Caco-2 (cell line): ENCODE results near the gene PRSS27. TPM values are rescaled to one million over a fixed set of nuclear protein-coding genes. Genes with fewer than 3 reads are reported as not detected.

Experiments
- BruUV-seq: library from RNA; stranded (reverse); fragments of 400-500 nt; replicated peaks from 2 replicates; lab custom pipeline; 2021; lab: Mats Ljungman, UMichigan
- CTCF ChIA-PET: fragments of 300-600 bp; sonication (Branson Sonifier 250); formaldehyde crosslinking; loops from one replicate; lab custom pipeline; 2022; ENCODE audit warnings: antibody characterized with exemption; lab: Charles Lee
- POLR2A ChIA-PET: fragments of 300-600 bp; sonication (Branson Sonifier 250); formaldehyde crosslinking; loops from one replicate; lab custom pipeline; 2022; ENCODE audit warnings: antibody characterized with exemption; lab: Charles Lee
- DNase-seq, 2 experiments: peaks; one replicate each; pipeline versions ENCODE4 v3.0.0 to v3.0.0-alpha.2; 2020 to 2022
- H3K27me3 ChIP-seq: replicated peaks from 2 replicates; pipeline ENCODE4 v1.6.0; 2011; ENCODE audit warnings: low read length; ENCODE audit not compliant: control insufficient read depth, insufficient read depth
- H3K36me3 ChIP-seq: 2 replicates; pipeline ENCODE4 v1.5.1; 2011; ENCODE audit warnings: low read length; ENCODE audit not compliant: control insufficient read depth, insufficient read depth
- H3K4me1 ChIP-seq: fragments of 250-450 bp; sonication (Bioruptor Pico); 2 replicates; pipeline ENCODE4 v1.5.1; 2020; ENCODE audit warnings: mild to moderate bottlenecking
- H3K4me3 ChIP-seq: 2 replicates; pipeline ENCODE4 v1.5.1; 2011; ENCODE audit warnings: low read depth, mild to moderate bottlenecking, control low read depth, low read length
- H3K9me3 ChIP-seq: fragments of 250-450 bp; sonication (Bioruptor Pico); 2 replicates; pipeline ENCODE4 v1.5.1; 2020; ENCODE audit warnings: mild to moderate bottlenecking, moderate library complexity
- H3K27ac Mint-ChIP-seq: one replicate; pipeline ENCODE4 v1.8.0; 2022; ENCODE audit warnings: mixed read lengths; ENCODE audit not compliant: unreplicated experiment
- H3K27me3 Mint-ChIP-seq: one replicate; pipeline ENCODE4 v1.8.0; 2022; ENCODE audit warnings: mixed read lengths; ENCODE audit not compliant: insufficient read depth, unreplicated experiment
- H3K36me3 Mint-ChIP-seq: one replicate; pipeline ENCODE4 v1.8.0; 2022; ENCODE audit warnings: mild to moderate bottlenecking, mixed read lengths; ENCODE audit not compliant: insufficient read depth, unreplicated experiment
- H3K4me1 Mint-ChIP-seq: one replicate; pipeline ENCODE4 v1.8.0; 2022; ENCODE audit warnings: low read depth, mixed read lengths; ENCODE audit not compliant: unreplicated experiment
- H3K4me3 Mint-ChIP-seq: one replicate; pipeline ENCODE4 v1.8.0; 2022; ENCODE audit warnings: mild to moderate bottlenecking, moderate library complexity, mixed read lengths; ENCODE audit not compliant: unreplicated experiment
- H3K9me3 Mint-ChIP-seq: one replicate; pipeline ENCODE4 v1.8.0; 2022; ENCODE audit warnings: mixed read lengths; ENCODE audit not compliant: unreplicated experiment
- intact Hi-C: fragments of 100-400 bp; cut with micrococcal nuclease; formaldehyde crosslinking; loops from one replicate; pipeline ENCODE4 v1.10.0; 2022; ENCODE audit not compliant: unreplicated experiment
- total RNA-seq: library from RNA; stranded (reverse); gene quantifications from 2 replicates; pipeline ENCODE4 v1.2.3, GENCODE V29; 2022
- TF ChIP-seq, protein P1 (sequence below), 2 experiments: fragments of 200-600 bp in 1 of 2; IDR thresholded peaks; 1 replicate in 1 of 2; 2 replicates in 1 of 2; pipeline versions ENCODE4 v1.5.1 to v1.8.0; 2011 to 2022; ENCODE audit warnings: antibody characterized with exemption in 1 of 2, control low read depth in 1 of 2, inconsistent platforms in 1 of 2, low read depth in 1 of 2, low read length in 1 of 2, mild to moderate bottlenecking in 1 of 2, moderate library complexity in 1 of 2; ENCODE audit not compliant: insufficient read depth in 1 of 2, severe bottlenecking in 1 of 2, unreplicated experiment in 1 of 2

The PRSS27 gene
- total RNA-seq, 1 experiment from 2014 or later: 1.1 TPM

DNA sequence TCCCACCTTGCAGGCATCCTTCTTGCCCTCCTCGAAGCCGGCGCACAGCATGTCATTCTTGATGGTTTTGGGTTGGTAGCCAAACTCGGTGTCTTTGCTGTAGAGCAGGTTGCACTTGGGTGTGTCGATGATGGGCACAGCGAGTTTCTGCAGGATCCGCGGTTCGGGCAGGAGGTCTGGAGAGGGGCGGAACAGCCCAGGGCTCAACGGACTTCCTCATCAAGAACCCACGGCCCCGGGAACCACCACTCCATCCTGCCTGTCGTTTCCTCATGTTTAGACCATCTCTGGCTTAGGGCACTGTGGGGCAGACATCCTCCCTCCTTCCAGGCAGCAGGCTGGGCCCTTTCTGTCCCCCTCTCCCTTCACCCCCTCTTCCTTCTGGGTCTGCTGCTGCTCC lies 6.5 kb downstream of the PRSS27 start:
- ChIA-PET POLR2A (no interaction called here), CTCF (no interaction called here)
- Histone ChIP-seq H3K4me3 (no peak overlapping the region), H3K4me1 (peaks cover under 1% of the 10 kb centered on the region), H3K36me3 (no peaks in the 10 kb centered on the region), H3K9me3 (no peaks in the 10 kb centered on the region), H3K27me3 (no peaks in the 10 kb centered on the region)
- TF ChIP-seq, protein P1, sequence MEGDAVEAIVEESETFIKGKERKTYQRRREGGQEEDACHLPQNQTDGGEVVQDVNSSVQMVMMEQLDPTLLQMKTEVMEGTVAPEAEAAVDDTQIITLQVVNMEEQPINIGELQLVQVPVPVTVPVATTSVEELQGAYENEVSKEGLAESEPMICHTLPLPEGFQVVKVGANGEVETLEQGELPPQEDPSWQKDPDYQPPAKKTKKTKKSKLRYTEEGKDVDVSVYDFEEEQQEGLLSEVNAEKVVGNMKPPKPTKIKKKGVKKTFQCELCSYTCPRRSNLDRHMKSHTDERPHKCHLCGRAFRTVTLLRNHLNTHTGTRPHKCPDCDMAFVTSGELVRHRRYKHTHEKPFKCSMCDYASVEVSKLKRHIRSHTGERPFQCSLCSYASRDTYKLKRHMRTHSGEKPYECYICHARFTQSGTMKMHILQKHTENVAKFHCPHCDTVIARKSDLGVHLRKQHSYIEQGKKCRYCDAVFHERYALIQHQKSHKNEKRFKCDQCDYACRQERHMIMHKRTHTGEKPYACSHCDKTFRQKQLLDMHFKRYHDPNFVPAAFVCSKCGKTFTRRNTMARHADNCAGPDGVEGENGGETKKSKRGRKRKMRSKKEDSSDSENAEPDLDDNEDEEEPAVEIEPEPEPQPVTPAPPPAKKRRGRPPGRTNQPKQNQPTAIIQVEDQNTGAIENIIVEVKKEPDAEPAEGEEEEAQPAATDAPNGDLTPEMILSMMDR (IDR thresholded peaks at IDR 0.05; ENCODE audit: insufficient read depth in 1 of 2, low read depth in 1 of 2, low read length in 1 of 2, severe bottlenecking in 1 of 2, unreplicated experiment in 1 of 2): no peak
- no peaks in the 10 kb centered on the region for H3K9me3 Mint-ChIP-seq
- H3K27ac Mint-ChIP-seq: no peak overlapping the region
- H3K36me3 Mint-ChIP-seq: peaks cover 11% of the 10 kb centered on the region
- intact Hi-C loops: no loop called here
- DNase-seq: no peak
- H3K4me3 Mint-ChIP-seq: no peak overlapping the region
- H3K4me1 Mint-ChIP-seq: no peaks in the 10 kb centered on the region
- no TSS peak for BruUV-seq
- peaks cover 3% of the 10 kb centered on the region for H3K27me3 Mint-ChIP-seq

DNA sequence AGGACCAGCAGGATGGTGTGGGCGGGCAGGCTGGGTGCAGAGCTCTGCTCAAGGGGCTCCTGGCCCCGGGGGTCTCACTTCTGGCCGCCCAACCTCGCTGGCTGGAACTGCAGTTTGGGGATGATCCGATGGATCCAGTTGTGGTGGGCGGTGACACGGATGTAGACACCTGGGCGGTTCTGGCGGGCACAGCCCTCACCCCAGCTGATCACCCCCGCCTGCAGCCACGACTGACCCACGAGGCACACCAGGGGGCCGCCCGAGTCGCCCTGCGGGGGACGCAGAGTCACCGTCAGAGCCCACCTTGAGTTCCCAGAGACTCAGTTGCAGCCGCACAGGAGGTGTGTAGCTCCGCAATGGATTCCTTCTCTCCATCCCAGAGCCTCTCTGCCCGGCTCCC lies 7.5 kb downstream of the PRSS27 start:
- no peak overlapping the region for H3K4me3 ChIP-seq
- no peaks in the 10 kb centered on the region for H3K27me3 ChIP-seq
- no TSS peak for BruUV-seq
- CTCF ChIA-PET: no interaction called here
- no peaks in the 10 kb centered on the region; the same call in 1 of the 2 replicates for H3K36me3 ChIP-seq
- Mint-ChIP-seq H3K4me3 (no peak overlapping the region), H3K36me3 (peaks cover 19% of the 10 kb centered on the region), H3K9me3 (no peaks in the 10 kb centered on the region), H3K27ac (no peak overlapping the region), H3K4me1 (no peaks in the 10 kb centered on the region), H3K27me3 (peaks cover 3% of the 10 kb centered on the region)
- TF ChIP-seq, protein P1 (IDR thresholded peaks at IDR 0.05; ENCODE audit: insufficient read depth in 1 of 2, low read depth in 1 of 2, low read length in 1 of 2, severe bottlenecking in 1 of 2, unreplicated experiment in 1 of 2): no peak
- no peak for DNase-seq
- POLR2A ChIA-PET: no interaction called here
- H3K4me1 ChIP-seq: no peaks in the 10 kb centered on the region
- intact Hi-C loops: no loop called here
- H3K9me3 ChIP-seq: no peaks in the 10 kb centered on the region

DNA sequence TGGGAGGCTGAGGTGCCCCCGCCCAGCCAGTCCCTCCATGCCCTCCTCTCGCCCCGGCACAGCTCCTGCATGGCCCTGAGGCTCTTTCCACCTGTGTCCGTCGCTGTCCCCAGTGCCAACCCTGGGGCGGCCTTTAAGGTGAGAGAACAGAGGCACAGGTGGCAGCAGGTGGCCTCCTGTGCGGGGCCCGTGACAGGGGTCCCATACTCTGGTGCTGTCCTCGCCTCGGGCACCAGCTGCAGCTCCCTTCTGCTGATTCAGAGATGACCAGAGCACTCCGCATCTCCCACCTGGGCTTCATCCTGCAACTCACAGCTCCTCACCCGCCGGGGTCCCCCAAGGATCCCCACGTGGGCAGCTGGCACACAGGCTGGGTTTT lies 8.0 kb downstream of the PRSS27 start:
- Mint-ChIP-seq H3K4me3 (no peak overlapping the region), H3K4me1 (no peaks in the 10 kb centered on the region), H3K36me3 (peaks cover 19% of the 10 kb centered on the region), H3K27me3 (peaks cover 3% of the 10 kb centered on the region), H3K27ac (no peak overlapping the region), H3K9me3 (no peaks in the 10 kb centered on the region)
- POLR2A ChIA-PET: no interaction called here
- H3K27me3 ChIP-seq: no peaks in the 10 kb centered on the region
- no TSS peak for BruUV-seq
- intact Hi-C loops: no loop called here
- DNase-seq: no peak
- CTCF ChIA-PET: no interaction called here
- H3K4me1 ChIP-seq: no peaks in the 10 kb centered on the region
- H3K4me3 ChIP-seq: no peak overlapping the region
- H3K9me3 ChIP-seq: no peaks in the 10 kb centered on the region
- TF ChIP-seq, protein P1 (IDR thresholded peaks at IDR 0.05; ENCODE audit: insufficient read depth in 1 of 2, low read depth in 1 of 2, low read length in 1 of 2, severe bottlenecking in 1 of 2, unreplicated experiment in 1 of 2): no peak
- no peaks in the 10 kb centered on the region; the same call in 1 of the 2 replicates for H3K36me3 ChIP-seq
